GM18951 (cell line): Measurements from ENCODE around the gene CAMSAP2.
"Not testable (repeated sequence)": the region's sequence is repeated elsewhere in the genome, so short reads cannot be mapped to it uniquely, and the experiment has no call there.

Experiments
- POLR2A ChIP-seq: IDR thresholded peaks from 4 replicates; pipeline ENCODE4 v1.6.1; 2011; ENCODE audit warnings: mild to moderate bottlenecking; ENCODE audit not compliant: insufficient read length, insufficient read depth; ENCODE audit errors: extremely low read depth
- in situ Hi-C: fragments of 300-500 bp; cut with MboI; formaldehyde crosslinking; loops from one replicate; pipeline ENCODE4 v1.12.0; 2022; ENCODE audit warnings: low sequenced_read_pairs, mixed read lengths, inconsistent platforms; ENCODE audit not compliant: unreplicated experiment

Gene CAMSAP2

GRCh38 chr1:200780545-200781369 is 42.1 kb downstream of the CAMSAP2 start:
- no peak for TF ChIP-seq POLR2A
- in situ Hi-C loops = no loop called here

- in situ Hi-C loops = no loop called here
- no peak for TF ChIP-seq POLR2A
Observed at GRCh38 chr1:200783926-200784325, 45.2 kb downstream of the CAMSAP2 start.

GRCh38 chr1:200784576-200784975 is 45.9 kb downstream of the CAMSAP2 start:
- TF ChIP-seq POLR2A = no peak
- in situ Hi-C loops = no loop called here

- in situ Hi-C loops = no loop called here
Observed at GRCh38 chr1:200786788-200787187, 48.1 kb downstream of the CAMSAP2 start.

GRCh38 chr1:200787896-200788387 is 49.2 kb downstream of the CAMSAP2 start:
- TF ChIP-seq POLR2A = no peak
- in situ Hi-C loops = no loop called here

More at GRCh38 chr1:200786788-200787187, 48.1 kb downstream of the CAMSAP2 start:
- TF ChIP-seq POLR2A = no peak

- in situ Hi-C loops = not testable (repeated sequence)
Observed at GRCh38 chr1:200791012-200791411, 52.3 kb downstream of the CAMSAP2 start.

- in situ Hi-C loops = no loop called here
- no peak for TF ChIP-seq POLR2A
Observed at GRCh38 chr1:200793677-200794076, 55.0 kb downstream of the CAMSAP2 start.

- in situ Hi-C loops = no loop called here
Observed at GRCh38 chr1:200794506-200795065, 55.9 kb downstream of the CAMSAP2 start.

GRCh38 chr1:200795156-200795555 is 56.5 kb downstream of the CAMSAP2 start:
- in situ Hi-C loops = no loop called here
- TF ChIP-seq POLR2A = no peak

More at GRCh38 chr1:200794506-200795065, 55.9 kb downstream of the CAMSAP2 start:
- TF ChIP-seq POLR2A = no peak

- in situ Hi-C loops = loop anchor here (25.0 kb wide), 1 partner anchor 165 kb away; no protein-coding TSS in a partner anchor
- TF ChIP-seq POLR2A = no peak
Observed at GRCh38 chr1:200802042-200802441, 63.3 kb downstream of the CAMSAP2 start.

GRCh38 chr1:200802865-200803512 is 64.3 kb downstream of the CAMSAP2 start:
- in situ Hi-C loops = loop anchor here (25.0 kb wide), 1 partner anchor 166 kb away; no protein-coding TSS in a partner anchor
- no peak for TF ChIP-seq POLR2A

GRCh38 chr1:200805719-200806118 is 67.0 kb downstream of the CAMSAP2 start:
- no peak for TF ChIP-seq POLR2A
- in situ Hi-C loops = loop anchor here (25.0 kb wide), 1 partner anchor 168 kb away; no protein-coding TSS in a partner anchor

- in situ Hi-C loops = loop anchor here (25.0 kb wide), 1 partner anchor 172 kb away; no protein-coding TSS in a partner anchor
- TF ChIP-seq POLR2A = no peak
Observed at GRCh38 chr1:200808846-200809245, 70.2 kb downstream of the CAMSAP2 start.
